K562 (cell line): ENCODE measurements around the gene SLC26A5. TPM values are rescaled to one million over a fixed set of nuclear protein-coding genes. Genes with fewer than 3 reads are reported as not detected.

Source experiments
- ASH1L ChIP-seq: fragments of 450-650 bp; IDR thresholded peaks from 2 replicates; pipeline ENCODE4 v1.6.1; 2018; ENCODE audit warnings: borderline replicate concordance, mild to moderate bottlenecking, low read depth; ENCODE audit not compliant: partially characterized antibody
- BRF2 ChIP-seq: IDR thresholded peaks from 3 replicates; pipeline ENCODE4 v1.6.1; 2011; ENCODE audit warnings: borderline replicate concordance, mild to moderate bottlenecking; ENCODE audit not compliant: insufficient read length, insufficient read depth
- CHD1 ChIP-seq: fragments of 200-600 bp; sonication (generic); IDR thresholded peaks from one replicate; pipeline ENCODE4 v1.6.1; 2012; ENCODE audit warnings: mild to moderate bottlenecking, moderate library complexity, low read length, inconsistent platforms
- CREBBP ChIP-seq: IDR thresholded peaks from one replicate; pipeline ENCODE4 v1.6.1; 2012; ENCODE audit warnings: low read depth, mild to moderate bottlenecking, control low read depth, inconsistent platforms, low read length
- DACH1 ChIP-seq: fragments of 450-650 bp; IDR thresholded peaks from 2 replicates; pipeline ENCODE4 v1.6.1; 2018; ENCODE audit not compliant: partially characterized antibody
- HMGN3 ChIP-seq: IDR thresholded peaks from 2 replicates; pipeline ENCODE4 v1.6.1; 2011; ENCODE audit warnings: borderline replicate concordance, low read depth, mild to moderate bottlenecking, mixed read lengths, low read length; ENCODE audit not compliant: insufficient read length; ENCODE audit errors: extremely low read depth
- LEF1 ChIP-seq: fragments of 450-650 bp; IDR thresholded peaks from 2 replicates; pipeline ENCODE4 v1.6.1; 2016; ENCODE audit warnings: mild to moderate bottlenecking
- MAFF ChIP-seq: IDR thresholded peaks from 2 replicates; pipeline ENCODE4 v1.6.1; 2012; ENCODE audit warnings: low read length, improper control_type of control experiment
- NCOA4 ChIP-seq: fragments of 450-650 bp; IDR thresholded peaks from 2 replicates; pipeline ENCODE4 v1.6.1; 2018; ENCODE audit warnings: mild to moderate bottlenecking; ENCODE audit not compliant: partially characterized antibody
- NFE2L1 ChIP-seq: fragments of 450-650 bp; IDR thresholded peaks from 2 replicates; pipeline ENCODE4 v1.6.1; 2016; ENCODE audit warnings: missing genetic modification characterization, low read depth, mild to moderate bottlenecking, missing compliant biosample characterization, moderate library complexity, borderline replicate concordance
- NR0B1 ChIP-seq: fragments of 450-650 bp; IDR thresholded peaks from one replicate; pipeline ENCODE4 v1.6.1; 2018; ENCODE audit warnings: mild to moderate bottlenecking, moderate library complexity; ENCODE audit not compliant: partially characterized antibody
- NR3C1 ChIP-seq: sonication (generic); formaldehyde crosslinking; IDR thresholded peaks from 2 replicates; pipeline ENCODE4 v1.8.1; 2022; ENCODE audit warnings: missing genetic modification reagents
- PBX2 ChIP-seq, 2 experiments: IDR thresholded peaks in 1 of 2; conservative IDR thresholded peaks in 1 of 2; 2 replicates each; pipeline ENCODE4 v1.6.1; 2016; ENCODE audit warnings: low read depth in 2 of 2, mild to moderate bottlenecking in 1 of 2, missing compliant biosample characterization in 1 of 2, missing genetic modification characterization in 1 of 2, moderate library complexity in 1 of 2
- PHF20 ChIP-seq: fragments of 450-650 bp; IDR thresholded peaks from 2 replicates; pipeline ENCODE4 v1.6.1; 2018; ENCODE audit not compliant: partially characterized antibody
- POLR3G ChIP-seq: IDR thresholded peaks from 2 replicates; pipeline ENCODE4 v1.6.1; 2011; ENCODE audit not compliant: insufficient read length, insufficient replicate concordance; ENCODE audit errors: extremely low read depth
- PTBP1 ChIP-seq: fragments of 200-400 bp; formaldehyde crosslinking; IDR thresholded peaks from 2 replicates; pipeline ENCODE4 v1.6.1; 2017; ENCODE audit warnings: low read depth, low read length
- TAF1 ChIP-seq: IDR thresholded peaks from 2 replicates; pipeline ENCODE4 v1.6.1; 2011; ENCODE audit warnings: mild to moderate bottlenecking, low read length, moderate library complexity; ENCODE audit not compliant: insufficient read depth, control insufficient read depth, severe bottlenecking; ENCODE audit errors: extremely low read depth
- XRCC5 ChIP-seq: fragments of 200-400 bp; formaldehyde crosslinking; IDR thresholded peaks from 2 replicates; pipeline ENCODE4 v1.6.1; 2017; ENCODE audit warnings: low read depth, mild to moderate bottlenecking, low read length
- ZC3H4 ChIP-seq: sonication (generic); formaldehyde crosslinking; IDR thresholded peaks from 2 replicates; pipeline ENCODE4 v1.9.0; 2021; ENCODE audit warnings: missing genetic modification reagents, borderline replicate concordance
- ZNF584 ChIP-seq: fragments of 200-800 bp; sonication (Bioruptor generic); IDR thresholded peaks from 2 replicates; pipeline ENCODE4 v1.6.1; 2016; ENCODE audit warnings: low read depth, mild to moderate bottlenecking, missing genetic modification characterization, missing compliant biosample characterization
- ZNF699 ChIP-seq: fragments of 250-450 bp; sonication (Bioruptor Pico); IDR thresholded peaks from 2 replicates; pipeline ENCODE4 v1.8.0; 2021; ENCODE audit warnings: mild to moderate bottlenecking, moderate library complexity; ENCODE audit not compliant: insufficient replicate concordance
- ZNF76 ChIP-seq: fragments of 250-450 bp; sonication (Bioruptor Pico); IDR thresholded peaks from 2 replicates; pipeline ENCODE4 v1.4.0; 2020; ENCODE audit warnings: mild to moderate bottlenecking, moderate library complexity, borderline replicate concordance
- ZNF79 ChIP-seq: fragments of 250-450 bp; sonication (Bioruptor Pico); IDR thresholded peaks from 2 replicates; pipeline ENCODE4 v1.4.0; 2020; ENCODE audit warnings: low read depth, mild to moderate bottlenecking, moderate library complexity
- polyA plus RNA-seq, 8 experiments: library from polyadenylated mRNA; depleted of rRNA in 4 of 8; stranded (reverse) in 5 of 8; unstranded in 3 of 8; fragments of >200 nt; fragmentation: Nextera tagmentation in 2 of 8; fragmentation: Illumina TruSeq in 1 of 8; extraction: Ambion mirVana in 2 of 8; extraction: Trizol in 1 of 8; gene quantifications; 2 replicates each; pipeline versions ENCODE4 v1.2.1 to v1.2.3, GENCODE V29; 2011 to 2014; ENCODE audit warnings: inconsistent platforms in 1 of 8, missing spikeins in 1 of 8
- total RNA-seq, 7 experiments: library from RNA; depleted of rRNA in 6 of 7; stranded (reverse); fragments of >200 nt in 6 of 7; fragmentation: Illumina TruSeq in 2 of 7; extraction: Trizol in 2 of 7; gene quantifications; 2 replicates each; pipeline versions ENCODE4 v1.2.1 to v1.2.3, GENCODE V29; 2011 to 2021; ENCODE audit warnings: low replicate concordance in 1 of 7

Gene SLC26A5
- total and polyA plus RNA-seq, 9 of the 15 experiments (the other 6 are each of a cell fraction or from before 2014, with no cell fraction given) = not detected

- TF ChIP-seq NR0B1 (no peak), NCOA4 (no peak), POLR3G (no peak), PTBP1 (no peak), MAFF (peak; percentile 35; the same call in 1 of the 2 replicates), PBX2 (CRISPR knock-in tag; IDR thresholded peaks at IDR 0.05; ENCODE audit: low read depth) (no peak), PBX2 (tag; conservative IDR thresholded peaks at IDR 0.05; ENCODE audit: low read depth) (no peak), CHD1 (peak; percentile 75), NR3C1 (CRISPR knock-in tag) (no peak), XRCC5 (peak; percentile 81), ASH1L (peak; percentile 51), DACH1 (peak; percentile 4), NFE2L1 (tag) (no peak), LEF1 (no peak), ZNF76 (CRISPR knock-in tag) (0 out of 2 replicates have a peak, but pooled peaks have one; percentile 68), ZNF584 (CRISPR knock-in tag) (no peak; the same call in 1 of the 2 replicates), ZNF699 (no peak), ZC3H4 (CRISPR knock-in tag) (no peak), CREBBP (no peak), PHF20 (peak; percentile 94), TAF1 (peak; percentile 99), BRF2 (no peak), HMGN3 (peak; percentile 60), ZNF79 (no peak)
Observed at GRCh38 chr7:103344453-103345149, 101.4 kb downstream of the SLC26A5 start, which contains the start of gene DNAJC2 (continued).
